Transverse colon (tissue), 4 donors: ENCODE results near the gene C12orf42.

Source experiments
- EP300 ChIP-seq: sonication (generic); formaldehyde crosslinking; IDR thresholded peaks from one replicate; pipeline ENCODE4 v1.6.1; 2017; ENCODE audit warnings: antibody characterized with exemption, low read depth
- POLR2A ChIP-seq: fragments of 450-650 bp; IDR thresholded peaks from one replicate; pipeline ENCODE4 v1.6.1; 2016; ENCODE audit warnings: antibody characterized with exemption, mild to moderate bottlenecking, moderate library complexity
- POLR2AphosphoS5 ChIP-seq, 3 donors: sonication (generic); formaldehyde crosslinking; IDR thresholded peaks; one replicate each; pipeline ENCODE4 v1.6.1; 2016; ENCODE audit warnings: antibody characterized with exemption in 3 of 3
- TF ChIP-seq, protein P1 (sequence below), 5 experiments: fragments of 200-600 bp in 3 of 5; fragments of 450-650 bp in 2 of 5; sonication (generic) in 3 of 5; IDR thresholded peaks; 1 replicate in 2 of 5; 2 replicates in 3 of 5; pipeline ENCODE4 v1.5.1; 2016 to 2017; ENCODE audit warnings: antibody characterized with exemption in 5 of 5, inconsistent platforms in 3 of 5, mild to moderate bottlenecking in 2 of 5, moderate library complexity in 1 of 5

DNA sequence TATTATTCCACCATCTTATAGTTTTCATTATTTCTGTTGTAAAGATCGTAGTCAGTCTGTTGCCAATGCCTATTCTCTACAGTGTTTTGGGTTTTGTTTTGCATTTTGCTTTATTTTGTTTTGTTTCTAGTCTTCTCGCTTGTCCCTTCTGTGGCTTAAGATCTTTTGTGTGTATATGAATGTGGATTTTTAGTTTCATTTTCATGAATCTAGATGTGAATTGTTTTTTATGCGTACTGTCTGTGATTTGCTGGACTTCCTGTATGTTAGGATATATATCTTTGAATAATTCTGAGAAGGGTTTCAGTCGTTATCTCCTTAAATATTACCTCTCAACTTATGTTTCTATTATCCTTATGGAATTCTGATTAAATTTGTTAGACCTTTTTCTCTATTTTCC, 13.4 kb downstream of the C12orf42 start:
- TF ChIP-seq, protein P1, sequence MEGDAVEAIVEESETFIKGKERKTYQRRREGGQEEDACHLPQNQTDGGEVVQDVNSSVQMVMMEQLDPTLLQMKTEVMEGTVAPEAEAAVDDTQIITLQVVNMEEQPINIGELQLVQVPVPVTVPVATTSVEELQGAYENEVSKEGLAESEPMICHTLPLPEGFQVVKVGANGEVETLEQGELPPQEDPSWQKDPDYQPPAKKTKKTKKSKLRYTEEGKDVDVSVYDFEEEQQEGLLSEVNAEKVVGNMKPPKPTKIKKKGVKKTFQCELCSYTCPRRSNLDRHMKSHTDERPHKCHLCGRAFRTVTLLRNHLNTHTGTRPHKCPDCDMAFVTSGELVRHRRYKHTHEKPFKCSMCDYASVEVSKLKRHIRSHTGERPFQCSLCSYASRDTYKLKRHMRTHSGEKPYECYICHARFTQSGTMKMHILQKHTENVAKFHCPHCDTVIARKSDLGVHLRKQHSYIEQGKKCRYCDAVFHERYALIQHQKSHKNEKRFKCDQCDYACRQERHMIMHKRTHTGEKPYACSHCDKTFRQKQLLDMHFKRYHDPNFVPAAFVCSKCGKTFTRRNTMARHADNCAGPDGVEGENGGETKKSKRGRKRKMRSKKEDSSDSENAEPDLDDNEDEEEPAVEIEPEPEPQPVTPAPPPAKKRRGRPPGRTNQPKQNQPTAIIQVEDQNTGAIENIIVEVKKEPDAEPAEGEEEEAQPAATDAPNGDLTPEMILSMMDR (IDR thresholded peaks at IDR 0.05) = no peak
- no peak for TF ChIP-seq POLR2A
- no peak for TF ChIP-seq EP300
- TF ChIP-seq POLR2AphosphoS5 (IDR thresholded peaks at IDR 0.05) = no peak
